B cell (primary cell): ENCODE measurements around the gene SPTLC2. TPM values are rescaled to one million over a fixed set of nuclear protein-coding genes. Genes with fewer than 3 reads are reported as not detected.

ENCODE experiments used
- ATAC-seq: fragments of 200-7000 bp; cut with Tn5 transposase; one replicate; pipeline ENCODE4 v1.10.0; 2021; ENCODE audit warnings: low read depth, mild to moderate bottlenecking, moderate number of reproducible peaks, moderate library complexity
- CTCF ChIA-PET: fragments of 350-600 bp; sonication (Branson Sonifier 250); formaldehyde crosslinking; loops from one replicate; lab custom pipeline; 2021; ENCODE audit warnings: antibody characterized with exemption, inconsistent platforms; lab: Charles Lee
- POLR2A ChIA-PET: fragments of 350-600 bp; sonication (Branson Sonifier 250); formaldehyde crosslinking; loops from one replicate; lab custom pipeline; 2021; ENCODE audit warnings: antibody characterized with exemption; lab: Charles Lee
- DNase-seq: peaks from one replicate; pipeline ENCODE4 v3.0.0; 2013
- H2AFZ ChIP-seq: 2 replicates; pipeline ENCODE4 v1.6.1; 2012; ENCODE audit warnings: mild to moderate bottlenecking, low read depth, low read length; ENCODE audit not compliant: insufficient read depth, poor library complexity, severe bottlenecking
- H3K27ac ChIP-seq, 2 donors: 1 replicate in 1 of 2; 2 replicates in 1 of 2; pipeline ENCODE4 v1.5.1; 2012 to 2013; ENCODE audit warnings: low read length in 2 of 2, mild to moderate bottlenecking in 2 of 2, moderate library complexity in 1 of 2
- H3K27me3 ChIP-seq, 4 experiments: fragments of 200-600 bp in 1 of 4; sonication (generic) in 1 of 4; replicated peaks in 1 of 4; 1 replicate in 2 of 4; 2 replicates in 2 of 4; pipeline versions ENCODE4 v1.6.1 to v1.7.0; 2013 to 2016; ENCODE audit warnings: low read length in 3 of 4, mild to moderate bottlenecking in 2 of 4, mixed read lengths in 1 of 4, moderate library complexity in 1 of 4; ENCODE audit not compliant: insufficient read depth in 4 of 4, control insufficient read depth in 3 of 4; ENCODE audit errors: control extremely low read depth in 1 of 4
- H3K36me3 ChIP-seq, 2 experiments: replicated peaks in 1 of 2; 1 replicate in 1 of 2; 2 replicates in 1 of 2; pipeline versions ENCODE4 v1.6.1 to v1.7.1; 2013; ENCODE audit warnings: low read length in 1 of 2; ENCODE audit not compliant: insufficient read depth in 2 of 2, control insufficient read depth in 1 of 2; ENCODE audit errors: control extremely low read depth in 1 of 2, extremely low read depth in 1 of 2
- H3K4me1 ChIP-seq, 2 donors: fragments of 200-600 bp in 1 of 2; sonication (generic) in 1 of 2; 1 replicate in 1 of 2; 2 replicates in 1 of 2; pipeline versions ENCODE4 v1.5.1 to v1.6.1; 2013 to 2017; ENCODE audit warnings: low read length in 2 of 2; ENCODE audit not compliant: control insufficient read depth in 2 of 2, insufficient read depth in 2 of 2
- H3K4me2 ChIP-seq: replicated peaks from 2 replicates; pipeline ENCODE3; 2012; ENCODE audit warnings: mild to moderate bottlenecking, low read depth, low read length; ENCODE audit not compliant: poor library complexity, severe bottlenecking
- H3K4me3 ChIP-seq, 5 experiments: fragments of 200-600 bp in 1 of 5; sonication (generic) in 1 of 5; 1 replicate in 3 of 5; 2 replicates in 2 of 5; pipeline versions ENCODE4 v1.5.1 to v1.7.0; 2011 to 2016; ENCODE audit warnings: low read length in 4 of 5, mild to moderate bottlenecking in 4 of 5, low read depth in 2 of 5, control low read depth in 1 of 5, moderate library complexity in 1 of 5; ENCODE audit not compliant: insufficient read depth in 1 of 5; ENCODE audit errors: control extremely low read depth in 1 of 5, extremely low read depth in 1 of 5
- H3K79me2 ChIP-seq: fragments of 200-600 bp; sonication (generic); one replicate; pipeline ENCODE4 v1.6.0; 2016; ENCODE audit warnings: low read length; ENCODE audit not compliant: control insufficient read depth, insufficient read depth
- H3K9ac ChIP-seq: fragments of 200-600 bp; sonication (generic); 2 replicates; pipeline ENCODE4 v1.6.1; 2017; ENCODE audit warnings: mild to moderate bottlenecking, low read length, moderate library complexity
- H3K9me3 ChIP-seq, 3 donors: one replicate each; pipeline versions ENCODE4 v1.6.1 to v1.7.1; 2013; ENCODE audit warnings: low read length in 2 of 3; ENCODE audit not compliant: control insufficient read depth in 2 of 3, insufficient read depth in 1 of 3; ENCODE audit errors: control extremely low read depth in 1 of 3
- H4K20me1 ChIP-seq: 2 replicates; pipeline ENCODE4 v1.6.0; 2012; ENCODE audit warnings: mild to moderate bottlenecking, low read length; ENCODE audit not compliant: insufficient read depth, control insufficient read depth, poor library complexity, severe bottlenecking
- H3K27ac Mint-ChIP-seq: one replicate; pipeline ENCODE4 v1.8.0; 2021; ENCODE audit warnings: mixed read lengths
- H3K27me3 Mint-ChIP-seq: one replicate; pipeline ENCODE4 v1.8.0; 2021; ENCODE audit warnings: mixed read lengths
- H3K4me1 Mint-ChIP-seq: one replicate; pipeline ENCODE4 v1.8.0; 2021; ENCODE audit warnings: mixed read lengths
- H3K4me3 Mint-ChIP-seq: one replicate; pipeline ENCODE4 v1.8.0; 2021; ENCODE audit warnings: mixed read lengths
- H3K9me3 Mint-ChIP-seq: one replicate; pipeline ENCODE4 v1.8.0; 2022; ENCODE audit warnings: mixed read lengths; ENCODE audit not compliant: insufficient read depth
- EZH2 ChIP-seq: IDR thresholded peaks from 2 replicates; pipeline ENCODE4 v1.6.1; 2012; ENCODE audit warnings: borderline replicate concordance, low read depth, mild to moderate bottlenecking, moderate library complexity, low read length; ENCODE audit not compliant: insufficient read depth, poor library complexity, severe bottlenecking
- WGBS: methylation state at CpG from one replicate; pipeline ENCODE4 v1.1.5; 2013; ENCODE audit warnings: missing lambda C conversion rate; ENCODE audit not compliant: insufficient coverage; 5-methylcytosine and 5-hydroxymethylcytosine counted together
- intact Hi-C: fragments of 100-400 bp; cut with micrococcal nuclease; formaldehyde crosslinking; loops from one replicate; pipeline ENCODE4 v1.10.0; 2022
- polyA plus RNA-seq: library from polyadenylated mRNA; depleted of rRNA; stranded (reverse); fragments of >200 nt; gene quantifications from 2 replicates; pipeline ENCODE4 v1.2.3, GENCODE V29; 2012
- total RNA-seq, 2 donors: library from RNA; stranded (reverse); fragments of 120-200 nt in 1 of 2; gene quantifications; 1 replicate in 1 of 2; 2 replicates in 1 of 2; pipeline versions ENCODE4 v1.2.3 to v1.2.4, GENCODE V29; 2013 to 2022
- TF ChIP-seq, protein P1 (sequence below): fragments of 200-600 bp; IDR thresholded peaks from one replicate; pipeline ENCODE4 v1.8.0; 2022; ENCODE audit warnings: antibody characterized with exemption, mild to moderate bottlenecking

Gene SPTLC2
- total and polyA plus RNA-seq, 2 donors (not counting 1 experiment from before 2014, with no cell fraction given), result 9.4 to 41.4 TPM

DNA sequence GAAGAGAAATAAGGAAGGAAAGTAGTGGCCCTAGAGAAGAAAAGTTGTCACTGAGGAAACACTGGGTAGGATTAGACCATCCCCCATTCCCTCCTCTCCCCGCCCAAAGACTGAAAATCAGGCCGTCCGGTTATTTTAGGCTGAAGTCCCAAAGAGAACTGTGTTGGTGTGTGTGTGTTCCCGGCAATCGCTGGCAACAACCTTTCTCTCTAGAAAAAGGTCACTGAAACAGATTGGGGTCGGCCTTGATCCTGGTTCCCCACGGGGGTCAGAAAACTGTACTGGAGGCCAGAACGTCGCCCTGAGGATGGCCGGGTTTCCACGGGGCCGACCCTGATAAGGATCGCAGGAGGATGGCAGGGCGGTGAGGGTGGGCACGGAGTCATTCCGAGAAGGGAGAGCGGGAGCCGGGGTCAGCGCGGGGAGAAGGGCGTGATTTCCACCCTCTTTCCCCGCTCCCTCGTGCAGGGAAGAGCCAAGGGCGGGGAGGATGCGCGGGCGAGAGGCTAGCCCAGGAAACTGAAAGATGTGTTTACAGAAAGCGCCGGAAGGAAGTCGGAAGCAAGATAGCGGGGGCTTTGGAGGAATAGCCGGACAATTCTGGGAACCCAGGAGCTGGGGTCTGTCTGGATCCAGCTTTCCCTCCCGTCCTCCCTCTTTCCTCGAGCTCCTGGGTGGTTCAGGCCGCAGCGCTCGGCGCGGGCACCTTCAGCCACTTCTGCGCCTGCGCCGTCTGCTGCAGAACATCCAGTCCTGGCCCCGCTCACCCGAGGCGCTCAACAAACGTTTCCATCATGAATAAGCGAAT, 25.3 kb upstream of the SPTLC2 start:
- TF ChIP-seq, protein P1, sequence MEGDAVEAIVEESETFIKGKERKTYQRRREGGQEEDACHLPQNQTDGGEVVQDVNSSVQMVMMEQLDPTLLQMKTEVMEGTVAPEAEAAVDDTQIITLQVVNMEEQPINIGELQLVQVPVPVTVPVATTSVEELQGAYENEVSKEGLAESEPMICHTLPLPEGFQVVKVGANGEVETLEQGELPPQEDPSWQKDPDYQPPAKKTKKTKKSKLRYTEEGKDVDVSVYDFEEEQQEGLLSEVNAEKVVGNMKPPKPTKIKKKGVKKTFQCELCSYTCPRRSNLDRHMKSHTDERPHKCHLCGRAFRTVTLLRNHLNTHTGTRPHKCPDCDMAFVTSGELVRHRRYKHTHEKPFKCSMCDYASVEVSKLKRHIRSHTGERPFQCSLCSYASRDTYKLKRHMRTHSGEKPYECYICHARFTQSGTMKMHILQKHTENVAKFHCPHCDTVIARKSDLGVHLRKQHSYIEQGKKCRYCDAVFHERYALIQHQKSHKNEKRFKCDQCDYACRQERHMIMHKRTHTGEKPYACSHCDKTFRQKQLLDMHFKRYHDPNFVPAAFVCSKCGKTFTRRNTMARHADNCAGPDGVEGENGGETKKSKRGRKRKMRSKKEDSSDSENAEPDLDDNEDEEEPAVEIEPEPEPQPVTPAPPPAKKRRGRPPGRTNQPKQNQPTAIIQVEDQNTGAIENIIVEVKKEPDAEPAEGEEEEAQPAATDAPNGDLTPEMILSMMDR, result no peak
- TF ChIP-seq EZH2, result no peak
- H2AFZ ChIP-seq, result peak overlapping the region; percentile 96
- H3K27ac Mint-ChIP-seq, result peak overlapping the region; percentile 95
- peak overlapping the region; percentile 73 to 81 for H3K27ac ChIP-seq
- peak overlapping the region; percentile 96 for H3K4me3 Mint-ChIP-seq
- ChIA-PET POLR2A (no interaction called here), CTCF (interaction anchor here (0.6 to 1.6 kb wide), 4 partner anchors 34 to 265 kb away, joined by 3 to 5 read pairs (median 3); partner anchors contain the start of genes SAMD15 and TMED8)
- H3K9ac ChIP-seq, result peak overlapping the region; percentile 79
- ATAC-seq (peak; percentile 70), DNase-seq (peak; percentile 72)
- H3K4me3 ChIP-seq, result peak overlapping the region; percentile 41 to 87 (median 75)
- H3K9me3 Mint-ChIP-seq, result no peaks in the 10 kb centered on the region
- peaks cover 16% of the 10 kb centered on the region for H3K4me1 Mint-ChIP-seq
- no peaks in the 10 kb centered on the region for H3K27me3 ChIP-seq
- H3K4me2 ChIP-seq, result peak overlapping the region; percentile 86
- peaks cover 0 to 3% (median 0%) of the 10 kb centered on the region in 3 donors for H3K9me3 ChIP-seq
- no peaks in the 10 kb centered on the region for H3K79me2 ChIP-seq
- 13% methylated on average over 40 of the region's 47 CpGs for whole genome bisulfite sequencing
- no peaks in the 10 kb centered on the region for H3K36me3 ChIP-seq
- peaks cover 7 to 17% of the 10 kb centered on the region in 2 donors for H3K4me1 ChIP-seq
- H3K27me3 Mint-ChIP-seq, result no peaks in the 10 kb centered on the region
- intact Hi-C loops, result loop anchor here (1.0 to 10.0 kb wide), 2 partner anchors 25 to 47 kb away; partner anchors contain the start of gene SPTLC2
- no peaks in the 10 kb centered on the region for H4K20me1 ChIP-seq
